ENCODE data around the gene PCGF3.
"Not testable (repeated sequence)": the region's sequence is repeated elsewhere in the genome, so short reads cannot be mapped to it uniquely, and the experiment has no call there.

Gene PCGF3

DNA sequence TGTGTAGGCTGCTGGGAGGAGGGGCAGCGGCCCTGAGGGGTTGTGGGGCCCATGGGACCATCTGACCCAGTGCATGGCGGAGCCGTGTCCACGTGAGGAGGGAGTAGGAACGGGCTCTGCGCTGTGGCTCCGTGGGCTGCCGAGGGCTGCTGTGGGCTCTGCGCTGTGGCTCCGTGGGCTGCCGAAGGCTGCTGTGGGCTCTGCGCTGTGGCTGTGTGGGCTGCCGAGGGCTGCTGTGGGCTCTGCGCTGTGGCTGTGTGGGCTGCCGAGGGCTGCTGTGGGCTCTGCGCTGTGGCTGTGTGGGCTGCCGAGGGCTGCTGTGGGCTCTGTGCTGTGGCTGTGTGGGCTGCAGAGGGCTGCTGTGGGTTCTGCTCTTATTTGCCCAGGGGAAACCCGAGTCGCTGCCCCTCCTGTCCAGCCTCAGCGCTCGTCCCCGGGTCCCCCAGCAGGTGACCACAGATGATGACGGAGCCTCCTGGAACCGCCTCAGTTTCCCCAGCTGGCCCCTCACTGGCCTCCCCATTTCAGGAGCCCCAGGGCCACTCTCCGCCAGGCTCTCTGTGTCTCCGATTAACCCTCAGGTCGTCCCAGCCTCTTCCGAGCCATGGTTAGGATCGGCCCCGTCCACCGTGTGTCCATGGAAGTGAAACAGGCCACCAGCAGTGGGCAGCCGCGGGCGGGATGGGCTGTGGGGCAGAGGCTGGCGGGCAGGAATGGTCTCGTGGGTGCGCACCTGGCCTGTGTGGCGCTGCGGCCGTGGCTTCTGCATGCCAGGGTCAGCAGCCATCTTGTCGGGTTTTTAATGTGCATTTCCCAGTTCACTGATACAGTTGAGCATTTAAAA is 20.0 kb downstream of the PCGF3 start:
- DNase-seq (ENCODE audit: low read depth in 2 of 2) = no peak

DNA sequence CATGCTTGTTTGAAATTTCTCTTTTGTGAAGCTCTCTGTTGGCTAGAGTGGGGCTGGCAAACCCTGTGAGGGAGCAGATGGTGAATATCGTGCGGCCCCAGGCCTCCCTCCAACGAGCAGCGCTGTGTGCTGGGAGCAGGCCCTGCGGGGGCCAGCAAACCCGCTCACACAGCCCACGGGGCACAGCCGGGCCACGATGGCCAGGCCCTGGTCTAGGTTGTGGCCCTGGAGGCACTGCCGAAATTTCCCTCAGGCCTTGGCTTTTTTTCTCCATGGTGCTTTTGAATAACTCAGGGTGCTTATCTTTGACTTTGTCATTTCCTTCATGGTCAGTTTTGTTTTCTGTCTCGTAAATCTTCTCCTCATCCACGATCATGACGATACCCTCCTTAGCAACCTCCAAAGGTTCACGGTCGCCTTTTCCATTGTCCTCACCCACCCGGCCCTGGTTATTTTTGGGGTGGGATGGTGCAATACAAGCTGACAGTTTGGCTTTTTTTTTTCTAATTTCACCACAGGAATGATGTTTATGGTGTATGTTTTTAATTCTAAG is 20.7 kb downstream of the PCGF3 start:
- DNase-seq (ENCODE audit: low read depth in 2 of 2) = no peak

DNA sequence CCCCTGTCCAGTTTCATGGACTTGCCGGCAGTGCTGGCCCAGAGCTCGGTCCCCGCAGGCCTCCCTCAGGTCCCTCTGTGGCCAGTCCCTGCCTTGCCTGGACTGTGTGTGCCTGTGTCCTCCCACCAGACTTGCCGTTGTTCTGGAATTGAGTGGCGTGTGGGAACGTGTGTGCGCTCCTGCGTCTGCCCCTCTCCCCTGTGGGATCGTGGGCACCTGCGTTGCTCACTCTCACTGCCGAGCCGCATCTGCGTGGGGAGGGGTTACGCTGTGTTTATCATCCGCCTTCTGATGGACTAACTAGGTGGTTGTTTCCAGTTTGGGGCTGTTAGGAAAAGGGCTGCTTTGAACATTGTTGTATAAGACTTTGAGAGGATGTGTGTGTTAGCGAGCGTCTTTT is 21.2 kb downstream of the PCGF3 start:
- DNase-seq (ENCODE audit: low read depth in 2 of 2) = no peak

DNA sequence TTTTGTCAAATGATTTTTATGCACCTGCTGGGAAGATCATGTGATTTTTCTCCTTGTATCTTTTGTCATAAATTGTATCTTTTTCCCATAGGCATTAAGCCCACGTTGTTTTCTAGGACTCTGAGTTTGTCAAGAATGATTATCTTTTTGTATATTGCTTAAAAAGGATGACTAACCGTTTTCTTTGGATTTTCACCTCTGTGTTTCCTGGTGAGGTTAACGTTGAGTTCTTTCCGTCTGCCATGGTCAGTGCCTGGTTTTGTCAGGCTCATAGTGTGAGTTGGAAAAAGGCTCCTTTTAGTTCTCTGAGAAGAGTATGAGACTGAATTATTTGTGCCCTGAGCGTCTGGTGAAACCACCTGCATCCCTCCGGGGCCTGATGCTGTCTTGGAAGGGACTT is 21.9 kb downstream of the PCGF3 start:
- DNase-seq (ENCODE audit: low read depth in 2 of 2) = no peak

DNA sequence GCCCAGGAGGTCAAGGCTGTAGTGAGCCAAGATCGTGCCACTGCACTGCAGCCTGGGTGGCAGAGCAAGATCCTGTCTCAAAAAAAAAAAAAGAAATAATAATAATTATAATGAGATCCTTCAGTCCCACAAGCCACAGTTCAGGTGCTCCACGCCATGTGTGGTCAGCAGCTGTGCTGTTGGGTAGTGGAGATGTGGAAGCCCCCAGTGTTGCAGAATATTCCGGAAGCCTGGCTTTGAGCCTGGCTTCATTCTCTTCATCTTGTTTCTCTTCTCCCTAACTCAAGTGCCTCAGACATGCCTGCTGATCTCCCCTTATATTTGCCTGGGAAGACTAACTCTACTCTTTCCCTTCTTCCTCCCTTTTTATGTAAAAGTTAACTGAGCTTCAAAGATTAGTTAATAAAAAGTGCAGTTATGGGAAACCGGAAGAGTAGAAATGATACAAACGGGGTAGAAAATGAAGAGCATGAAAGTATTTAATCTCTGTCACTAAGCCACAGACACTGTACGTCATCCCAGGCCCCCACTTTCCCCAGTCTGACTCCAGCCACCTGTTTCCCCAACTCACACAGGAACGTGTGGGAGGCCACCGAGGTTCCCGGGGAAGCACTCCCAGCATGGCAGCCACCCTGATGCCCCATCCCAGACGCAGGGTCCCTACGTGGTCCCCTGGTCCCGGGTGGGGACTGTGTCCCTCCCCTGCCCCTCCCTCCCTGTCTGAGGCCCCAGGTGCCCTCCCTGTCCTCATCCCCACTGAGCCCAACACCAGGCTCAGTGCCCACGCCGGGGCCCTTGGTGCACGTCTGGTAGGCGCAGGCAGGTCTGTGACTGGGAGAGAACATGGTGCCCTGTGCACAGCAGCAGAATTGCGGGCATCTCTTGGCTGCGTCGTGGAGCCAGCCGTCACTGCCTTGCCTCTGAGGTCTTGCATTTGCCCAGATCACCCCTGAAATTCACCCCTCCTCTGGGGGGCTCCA is 24.0 kb downstream of the PCGF3 start:
- no peak for DNase-seq (ENCODE audit: low read depth in 2 of 2)

DNA sequence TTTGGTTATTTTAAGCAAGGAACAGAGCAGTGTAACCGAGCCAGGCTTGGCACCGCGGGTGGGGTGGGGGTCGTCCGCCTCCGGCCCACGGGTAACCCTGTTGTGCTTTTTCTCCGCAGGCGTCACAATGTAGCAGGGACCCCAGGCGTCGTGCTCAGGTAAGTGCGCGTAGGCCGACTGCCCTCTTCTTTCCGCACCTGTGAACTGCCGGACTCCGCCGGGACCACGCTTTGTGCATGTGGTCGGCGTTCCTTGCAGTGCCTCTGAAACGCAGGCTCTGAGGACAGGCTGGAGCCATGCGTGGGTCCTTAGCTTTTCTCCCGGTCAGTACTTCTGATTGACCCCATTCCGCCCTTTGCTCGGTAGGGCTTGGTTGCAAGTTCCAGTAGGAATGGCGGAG is 24.9 kb downstream of the PCGF3 start:
- DNase-seq (ENCODE audit: low read depth in 2 of 2) = no peak

DNA sequence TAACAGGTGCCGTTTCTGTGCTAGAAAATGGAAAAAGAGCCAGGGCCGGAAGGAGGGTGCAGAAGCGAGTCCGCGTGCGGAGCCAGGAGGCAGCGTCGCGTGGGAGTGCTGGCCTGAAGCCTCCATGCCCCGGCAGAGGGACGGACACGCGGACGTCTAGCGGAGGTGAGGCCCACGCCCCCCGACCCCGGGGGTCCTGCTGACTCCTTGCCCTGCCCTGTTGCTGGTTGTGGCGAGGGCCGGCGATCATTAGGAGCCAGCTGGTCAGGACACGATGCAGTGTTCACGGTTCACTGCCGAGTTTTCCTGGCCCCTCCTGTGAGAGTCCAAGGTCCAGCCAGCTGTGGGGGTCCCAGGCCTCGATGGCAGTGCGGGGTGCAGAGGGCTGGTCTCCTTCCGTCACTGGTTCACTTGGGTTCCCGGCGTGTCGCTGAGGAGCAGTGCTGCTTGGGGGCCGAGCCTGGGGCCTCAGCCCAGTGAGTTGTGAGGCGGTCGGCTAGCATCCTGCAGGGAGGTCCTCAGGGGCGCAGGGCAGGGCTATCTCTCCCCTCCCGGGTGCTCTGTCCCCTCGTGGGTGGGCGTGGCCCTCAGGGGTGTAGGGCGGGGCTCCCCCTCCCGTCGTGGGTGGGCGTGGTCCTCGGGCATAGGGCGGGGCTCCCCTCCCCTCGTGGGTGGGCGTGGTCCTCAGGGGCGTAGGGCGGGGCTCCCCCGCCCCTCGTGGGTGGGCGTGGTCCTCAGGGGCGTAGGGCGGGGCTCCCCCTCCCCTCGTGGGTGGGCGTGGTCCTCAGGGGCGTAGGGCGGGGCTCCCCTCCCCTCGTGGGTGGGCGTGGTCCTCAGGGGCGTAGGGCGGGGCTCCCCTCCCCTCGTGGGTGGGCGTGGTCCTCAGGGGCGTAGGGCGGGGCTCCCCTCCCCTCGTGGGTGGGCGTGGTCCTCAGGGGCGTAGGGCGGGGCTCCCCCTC is 25.6 kb downstream of the PCGF3 start:
- DNase-seq (ENCODE audit: low read depth in 2 of 2) = not testable (repeated sequence)

DNA sequence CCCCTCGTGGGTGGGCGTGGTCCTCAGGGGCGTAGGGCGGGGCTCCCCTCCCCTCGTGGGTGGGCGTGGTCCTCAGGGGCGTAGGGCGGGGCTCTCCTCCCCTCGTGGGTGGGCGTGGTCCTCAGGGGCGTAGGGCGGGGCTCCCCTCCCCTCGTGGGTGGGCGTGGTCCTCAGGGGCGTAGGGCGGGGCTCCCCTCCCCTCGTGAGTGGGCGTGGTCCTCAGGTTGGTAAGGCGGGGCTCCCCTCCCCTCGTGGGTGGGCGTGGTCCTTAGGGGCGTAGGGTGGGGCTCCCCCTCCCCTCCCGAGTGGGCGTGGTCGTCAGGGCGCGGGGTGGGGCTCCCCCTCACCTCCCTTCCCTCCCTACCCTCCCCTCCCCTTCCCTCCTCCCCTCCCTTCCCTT is 26.3 kb downstream of the PCGF3 start:
- not testable (repeated sequence) for DNase-seq (ENCODE audit: low read depth in 2 of 2)

DNA sequence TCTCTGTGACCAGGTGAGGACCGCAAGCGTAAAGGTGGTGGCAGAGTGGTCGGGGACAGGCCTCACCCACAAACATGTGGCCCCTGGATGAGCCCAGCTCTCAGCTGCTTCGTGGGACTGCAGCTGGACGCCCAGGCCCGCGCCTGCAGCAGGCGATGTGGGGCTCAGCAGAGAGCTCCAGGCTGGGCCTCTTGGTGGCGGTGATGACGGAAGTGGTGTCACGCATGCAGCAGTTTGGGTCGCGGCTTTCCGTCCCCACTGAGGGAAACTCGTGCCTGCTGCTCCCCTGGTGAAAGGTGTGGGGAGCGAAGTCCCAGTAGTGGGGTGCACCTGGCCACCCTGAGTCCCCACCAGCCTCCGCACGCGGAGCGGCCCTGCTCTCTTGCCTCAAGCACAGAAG is 26.9 kb downstream of the PCGF3 start:
- no peak for DNase-seq (ENCODE audit: low read depth in 2 of 2)

DNA sequence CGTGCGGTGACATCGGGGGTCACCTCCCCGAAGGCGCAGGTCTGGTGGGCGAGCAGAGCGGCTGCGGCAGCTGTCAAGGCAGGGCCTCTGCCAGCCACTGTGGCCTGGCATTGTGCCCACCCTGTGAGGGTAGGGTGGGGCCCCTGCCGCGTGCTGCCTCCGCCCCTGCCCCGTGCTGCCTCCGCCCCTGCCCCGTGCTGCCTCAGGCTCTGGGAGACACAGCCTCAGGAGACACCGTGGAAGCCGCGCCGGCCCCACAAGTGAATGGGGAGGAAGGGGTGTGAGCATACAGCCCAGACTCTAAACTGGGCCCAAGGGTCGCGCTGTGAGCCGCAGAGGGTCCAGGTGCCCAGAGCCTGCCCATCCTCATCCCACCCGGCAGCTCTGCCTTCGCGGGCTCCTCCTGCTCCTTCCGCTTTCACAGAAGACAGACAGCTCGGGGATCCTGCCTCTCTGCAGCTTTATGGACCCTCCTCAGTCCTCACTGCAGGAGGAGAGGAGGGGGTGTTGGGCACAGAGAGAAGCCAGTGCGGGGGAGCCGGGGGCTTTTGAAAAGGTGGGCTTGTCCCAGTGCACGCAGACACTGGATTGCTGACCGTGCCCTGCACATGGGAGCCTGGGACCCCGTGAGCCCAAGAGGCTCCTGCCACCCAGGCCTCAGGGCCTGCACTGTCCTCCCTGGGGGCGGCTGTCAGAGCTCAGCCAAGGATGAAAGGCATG is 27.4 kb downstream of the PCGF3 start:
- DNase-seq (ENCODE audit: low read depth in 2 of 2) = no peak

DNA sequence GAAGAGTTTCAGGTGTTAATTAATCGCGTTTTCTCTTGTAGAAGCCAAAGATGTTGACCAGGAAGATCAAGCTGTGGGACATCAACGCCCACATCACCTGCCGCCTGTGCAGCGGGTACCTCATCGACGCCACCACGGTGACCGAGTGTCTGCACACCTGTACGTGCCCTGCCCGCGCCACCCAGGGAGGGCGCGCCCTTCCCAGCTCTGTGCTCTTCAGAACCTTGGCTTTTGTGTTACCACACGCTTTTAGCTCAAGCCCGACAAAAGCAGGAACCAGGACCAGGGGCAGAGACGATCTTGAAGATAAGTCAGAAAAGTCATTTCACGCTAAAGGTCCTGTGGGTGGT is 28.0 kb downstream of the PCGF3 start:
- DNase-seq (ENCODE audit: low read depth in 2 of 2) = no peak

DNA sequence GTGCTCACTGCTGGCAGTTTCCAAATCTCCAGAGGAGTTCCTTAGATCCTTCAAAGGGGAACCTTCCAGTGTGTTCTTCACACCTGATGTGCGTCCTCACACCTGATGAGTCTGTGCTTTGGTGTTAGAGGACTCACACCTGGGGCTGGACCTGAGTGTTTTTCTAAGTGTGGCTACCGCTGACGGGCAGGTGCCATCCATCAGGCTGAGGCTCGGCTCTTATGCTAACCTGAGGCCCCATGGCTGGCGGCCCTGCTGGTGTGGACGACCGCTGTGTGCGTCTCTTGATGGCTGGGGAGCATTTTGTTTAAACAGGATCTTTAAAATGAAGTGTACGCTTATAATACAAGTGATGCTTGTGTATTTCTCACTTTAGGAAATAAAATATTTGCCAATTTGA is 28.4 kb downstream of the PCGF3 start:
- no peak for DNase-seq (ENCODE audit: low read depth in 2 of 2)

DNA sequence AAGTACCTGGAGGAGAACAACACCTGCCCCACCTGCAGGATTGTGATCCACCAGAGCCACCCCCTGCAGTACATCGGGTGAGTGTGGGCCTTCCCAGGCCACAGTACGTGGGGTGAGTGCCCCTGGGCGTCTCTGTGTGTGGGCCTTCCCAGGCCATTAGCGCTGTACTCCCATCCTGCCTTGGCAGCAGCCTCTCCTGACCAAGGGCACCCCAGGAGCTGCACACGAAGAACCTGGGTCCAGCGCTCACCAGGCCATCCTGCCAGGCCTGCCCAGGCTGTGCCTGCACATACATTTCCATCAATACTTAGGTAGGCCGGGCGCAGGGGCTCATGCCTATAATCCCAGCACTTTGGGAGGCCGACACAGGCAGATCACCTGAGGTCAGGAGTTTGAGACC is 29.3 kb downstream of the PCGF3 start:
- DNase-seq (ENCODE audit: low read depth in 2 of 2) = no peak

DNA sequence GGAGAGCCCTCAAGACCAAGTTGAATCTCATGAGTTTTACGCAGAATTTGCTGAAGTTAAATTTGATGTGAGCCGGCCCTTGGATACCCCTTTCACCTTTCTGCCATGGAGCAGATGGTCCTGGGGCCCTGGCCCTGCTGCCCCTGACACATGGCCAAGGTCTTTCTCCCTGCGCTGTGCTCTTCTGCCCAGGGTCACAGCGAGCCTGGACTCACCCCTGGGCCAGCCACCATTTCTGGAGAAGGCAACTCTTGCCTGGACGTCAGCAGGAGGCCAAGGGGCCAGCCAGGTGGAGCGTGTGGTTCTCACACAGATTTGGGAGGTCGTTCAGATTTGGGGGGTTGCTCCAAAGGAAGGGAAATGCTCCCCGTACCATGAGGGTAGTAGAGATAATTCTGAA is 30.0 kb downstream of the PCGF3 start:
- DNase-seq (ENCODE audit: low read depth in 2 of 2) = no peak

DNA sequence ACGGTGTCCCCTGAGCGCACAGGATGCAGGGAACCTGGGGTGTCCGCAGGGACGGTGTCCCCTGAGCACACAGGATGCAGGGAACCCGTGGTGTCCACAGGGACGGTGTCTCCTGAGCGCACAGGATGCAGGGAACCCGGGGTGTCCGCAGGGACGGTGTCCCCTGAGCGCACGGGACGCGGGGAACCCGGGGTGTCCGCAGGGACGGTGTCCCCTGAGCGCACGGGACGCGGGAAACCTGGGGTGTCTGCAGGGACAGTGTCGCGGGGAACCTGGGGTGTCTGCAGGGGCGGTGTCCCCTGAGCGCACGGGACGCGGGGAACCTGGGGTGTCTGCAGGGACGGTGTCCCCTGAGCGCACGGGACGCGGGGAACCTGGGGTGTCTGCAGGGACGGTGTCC is 30.9 kb downstream of the PCGF3 start:
- not testable (repeated sequence) for DNase-seq (ENCODE audit: low read depth in 2 of 2)

DNA sequence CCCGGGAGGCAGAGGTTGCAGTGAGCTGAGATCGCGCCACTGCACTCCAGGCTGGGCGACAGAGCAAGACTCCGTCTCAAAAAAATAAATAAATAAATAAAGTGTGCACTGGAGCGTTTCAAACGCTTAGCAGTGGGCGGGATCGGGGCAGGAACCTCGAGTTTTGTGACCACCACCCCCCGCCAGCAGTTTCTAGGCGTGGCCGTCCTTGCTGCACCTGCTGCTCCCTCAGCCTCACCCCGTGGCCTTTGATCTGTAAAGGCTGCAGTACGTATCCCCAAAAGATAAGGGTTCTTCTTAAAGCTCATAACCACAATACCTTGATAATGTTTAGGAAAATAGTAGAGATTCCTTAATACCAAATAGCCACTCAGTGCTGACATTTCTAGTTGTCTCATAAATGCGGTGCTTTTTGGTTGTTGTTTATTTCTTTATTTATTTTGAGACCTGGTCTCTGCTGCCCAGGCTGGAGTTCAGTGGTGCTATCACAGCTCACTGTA is 33.2 kb downstream of the PCGF3 start:
- no peak for DNase-seq (ENCODE audit: low read depth in 2 of 2)

DNA sequence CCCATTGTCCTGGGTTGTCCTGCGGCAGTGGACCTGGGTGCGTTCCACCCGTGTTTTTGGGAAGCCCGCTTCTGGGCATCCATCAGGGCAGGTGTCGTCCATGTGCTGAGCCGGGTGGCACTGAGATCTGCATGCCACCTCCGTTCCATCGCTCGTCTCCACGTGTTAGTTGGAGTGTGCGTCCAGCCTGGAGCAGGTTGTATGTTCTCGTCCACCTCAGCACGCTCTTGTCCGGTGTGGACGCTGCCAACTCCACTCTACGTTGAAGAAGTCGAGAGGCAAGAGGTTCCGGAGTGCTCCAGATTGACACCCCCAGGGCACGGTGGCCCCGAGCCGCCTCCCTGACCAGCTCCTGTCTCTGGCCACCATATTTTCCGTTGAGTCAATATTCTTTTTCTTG is 33.9 kb downstream of the PCGF3 start:
- DNase-seq (ENCODE audit: low read depth in 2 of 2) = no peak

DNA sequence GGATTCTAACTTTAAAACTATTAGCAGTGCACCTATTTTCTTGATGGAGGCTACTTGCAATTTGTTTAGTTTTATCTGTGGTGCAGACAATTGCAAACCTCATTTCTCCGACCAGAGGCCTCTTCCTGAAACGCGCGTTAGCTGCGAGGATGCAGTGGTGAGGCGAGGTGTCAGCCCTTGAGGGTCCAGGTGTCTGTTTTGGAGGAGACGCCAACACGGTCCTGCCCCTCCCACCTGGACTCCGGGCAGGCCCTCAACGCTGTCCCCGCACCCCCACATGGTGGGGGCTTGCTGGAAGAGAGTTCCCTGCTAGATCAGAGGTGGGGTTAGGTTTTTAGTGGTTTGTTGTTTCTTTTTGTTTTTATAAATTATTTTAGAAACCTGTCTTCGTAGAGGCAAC is 34.4 kb downstream of the PCGF3 start:
- no peak for DNase-seq (ENCODE audit: low read depth in 2 of 2)

DNA sequence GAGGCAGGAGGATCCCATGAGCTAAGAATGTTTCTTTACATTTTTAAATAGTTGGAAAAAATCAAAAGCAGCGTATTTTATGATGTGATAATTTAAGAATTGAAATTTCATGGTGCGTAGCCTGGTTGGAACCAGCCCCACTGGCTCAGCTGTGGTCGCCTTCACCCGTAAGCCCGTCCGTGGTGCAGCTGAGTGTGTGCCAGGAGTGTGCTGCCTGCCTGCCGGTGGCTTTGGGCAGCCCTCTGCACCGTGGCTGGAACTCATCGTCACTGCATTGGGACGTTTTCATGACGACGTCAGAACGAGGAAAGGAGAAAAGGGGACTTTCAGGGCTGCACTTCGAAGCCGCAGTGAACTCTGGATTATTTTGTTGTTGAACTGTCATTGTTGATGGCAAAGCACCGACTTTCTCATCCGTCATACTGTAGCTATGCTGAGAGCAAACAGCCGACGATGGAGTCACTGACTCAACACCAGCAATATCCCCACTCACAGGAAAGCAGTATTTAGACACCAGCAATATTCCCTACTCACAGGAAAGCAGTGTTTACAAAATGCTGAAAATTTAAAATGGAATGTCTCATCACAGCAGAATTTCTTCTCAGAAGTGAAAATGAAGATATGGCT is 35.1 kb downstream of the PCGF3 start:
- DNase-seq (ENCODE audit: low read depth in 2 of 2) = no peak

DNA sequence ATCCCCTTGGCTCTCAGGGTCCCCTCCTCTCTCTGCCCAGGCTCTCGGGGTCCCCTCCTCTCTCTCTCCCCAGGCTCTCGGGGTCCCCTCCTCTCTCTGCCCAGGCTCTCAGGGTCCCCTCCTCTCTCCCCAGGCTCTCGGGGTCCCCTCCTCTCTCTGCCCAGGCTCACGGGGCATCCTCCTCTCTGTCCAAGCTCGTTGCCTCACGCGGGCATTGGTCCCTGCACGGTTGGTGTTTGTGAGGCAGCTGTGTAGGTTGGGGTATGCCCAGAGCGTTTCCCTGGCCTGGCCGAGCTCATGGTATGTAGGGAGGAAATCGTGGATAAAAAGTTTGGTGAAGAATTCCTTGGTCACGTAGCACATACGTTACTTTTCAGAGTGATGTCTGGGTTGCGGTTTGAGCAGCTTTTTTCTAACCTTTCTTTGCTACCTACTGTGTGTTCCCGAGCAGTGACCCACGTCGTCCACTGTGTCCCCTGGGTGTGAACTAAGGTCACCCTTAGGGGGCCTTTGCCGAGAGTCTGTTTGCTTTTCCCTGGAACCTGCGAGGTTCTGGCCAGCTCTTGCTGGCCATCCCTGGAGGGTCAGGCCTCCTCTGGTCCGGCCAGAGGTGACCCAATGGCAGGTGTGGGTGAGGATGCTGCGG is 36.6 kb downstream of the PCGF3 start:
- no peak for DNase-seq (ENCODE audit: low read depth in 2 of 2)

Data from stimulated activated CD8-positive, alpha-beta memory T cell treated with anti-CD3 and anti-CD28 coated beads, Interleukin-2, amount 100 ng/mL, for 48 hours (primary cell).